GM12801 (cell line): ENCODE results near the gene SLC24A3.

Experiments used
- TF ChIP-seq, protein P1 (sequence below): IDR thresholded peaks from one replicate; pipeline ENCODE4 v1.5.1; 2011; ENCODE audit warnings: control low read depth; ENCODE audit not compliant: insufficient read length; ENCODE audit errors: extremely low read depth

Gene SLC24A3

DNA sequence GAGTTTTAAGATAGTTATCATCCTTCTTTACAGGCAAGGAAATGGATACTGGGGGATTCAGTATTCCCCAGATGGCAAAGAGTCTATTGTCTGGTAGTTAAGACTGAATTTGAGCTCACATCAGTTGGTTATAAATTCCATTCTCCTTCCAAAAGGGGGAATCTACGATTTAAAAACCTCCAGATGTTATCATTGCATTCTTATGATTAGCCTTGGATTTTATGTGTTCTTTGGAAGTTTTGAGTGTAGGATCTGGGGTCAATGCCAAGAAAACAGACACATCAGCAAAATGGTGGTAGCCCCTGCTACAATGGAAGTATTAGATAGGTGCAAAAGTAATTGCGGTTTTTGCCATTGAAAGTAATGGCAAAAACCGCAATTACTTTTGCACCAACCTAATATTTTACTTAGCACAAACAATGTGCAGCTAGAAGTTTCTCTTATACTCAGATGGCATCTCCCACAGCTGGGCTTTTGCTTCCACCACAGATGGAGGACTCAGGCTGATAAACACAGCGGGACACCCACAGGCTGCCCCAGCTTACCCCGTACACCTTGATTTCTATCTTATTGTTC is 377.4 kb downstream of the SLC24A3 start:
- TF ChIP-seq, protein P1, sequence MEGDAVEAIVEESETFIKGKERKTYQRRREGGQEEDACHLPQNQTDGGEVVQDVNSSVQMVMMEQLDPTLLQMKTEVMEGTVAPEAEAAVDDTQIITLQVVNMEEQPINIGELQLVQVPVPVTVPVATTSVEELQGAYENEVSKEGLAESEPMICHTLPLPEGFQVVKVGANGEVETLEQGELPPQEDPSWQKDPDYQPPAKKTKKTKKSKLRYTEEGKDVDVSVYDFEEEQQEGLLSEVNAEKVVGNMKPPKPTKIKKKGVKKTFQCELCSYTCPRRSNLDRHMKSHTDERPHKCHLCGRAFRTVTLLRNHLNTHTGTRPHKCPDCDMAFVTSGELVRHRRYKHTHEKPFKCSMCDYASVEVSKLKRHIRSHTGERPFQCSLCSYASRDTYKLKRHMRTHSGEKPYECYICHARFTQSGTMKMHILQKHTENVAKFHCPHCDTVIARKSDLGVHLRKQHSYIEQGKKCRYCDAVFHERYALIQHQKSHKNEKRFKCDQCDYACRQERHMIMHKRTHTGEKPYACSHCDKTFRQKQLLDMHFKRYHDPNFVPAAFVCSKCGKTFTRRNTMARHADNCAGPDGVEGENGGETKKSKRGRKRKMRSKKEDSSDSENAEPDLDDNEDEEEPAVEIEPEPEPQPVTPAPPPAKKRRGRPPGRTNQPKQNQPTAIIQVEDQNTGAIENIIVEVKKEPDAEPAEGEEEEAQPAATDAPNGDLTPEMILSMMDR: no peak

GRCh38 chr20:19590382-19590781 is 377.9 kb downstream of the SLC24A3 start:
- TF ChIP-seq, protein P1: no peak

DNA sequence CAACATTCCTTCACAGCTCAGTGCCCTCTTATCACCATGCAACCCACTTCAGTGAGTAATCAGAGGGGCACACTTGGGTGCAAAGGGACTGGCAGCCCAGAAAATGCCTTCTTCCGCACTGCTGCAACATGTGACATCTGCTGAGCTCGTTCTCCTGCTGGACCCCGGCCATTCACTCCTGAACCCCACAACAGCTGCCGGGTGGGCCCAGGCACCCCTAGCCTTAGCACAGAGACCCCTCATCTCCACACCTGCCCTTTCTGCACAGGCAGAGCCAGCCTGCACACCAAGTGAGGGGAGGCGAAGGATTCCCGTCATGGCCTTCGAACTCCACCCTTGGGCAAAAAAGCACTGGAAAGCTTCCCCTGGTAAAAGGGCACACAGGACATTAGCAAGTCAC is 381.3 kb downstream of the SLC24A3 start:
- TF ChIP-seq, protein P1: no peak

DNA sequence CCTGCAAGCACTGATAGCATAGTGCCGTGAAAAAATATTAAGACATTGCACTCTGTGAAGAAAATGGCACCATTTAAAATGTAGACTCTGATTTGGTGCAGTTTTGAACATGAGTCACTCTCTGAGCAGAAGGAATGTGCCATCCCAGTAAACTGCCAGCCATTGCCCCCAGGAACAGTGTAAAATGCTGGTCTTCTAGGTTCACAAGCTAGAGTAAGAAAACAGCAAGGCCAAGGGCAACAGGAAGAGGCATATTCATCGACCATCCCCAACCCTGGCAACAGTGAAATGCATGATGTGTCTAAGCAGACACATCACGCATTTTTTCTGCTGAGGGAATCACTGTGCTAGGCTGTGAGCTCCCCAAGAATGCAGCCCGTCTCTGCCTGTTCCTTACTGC is 382.5 kb downstream of the SLC24A3 start:
- TF ChIP-seq, protein P1: no peak

- TF ChIP-seq, protein P1: no peak
Observed at GRCh38 chr20:19598117-19598850, 385.8 kb downstream of the SLC24A3 start.

GRCh38 chr20:19599200-19599599 is 386.8 kb downstream of the SLC24A3 start:
- TF ChIP-seq, protein P1: no peak

DNA sequence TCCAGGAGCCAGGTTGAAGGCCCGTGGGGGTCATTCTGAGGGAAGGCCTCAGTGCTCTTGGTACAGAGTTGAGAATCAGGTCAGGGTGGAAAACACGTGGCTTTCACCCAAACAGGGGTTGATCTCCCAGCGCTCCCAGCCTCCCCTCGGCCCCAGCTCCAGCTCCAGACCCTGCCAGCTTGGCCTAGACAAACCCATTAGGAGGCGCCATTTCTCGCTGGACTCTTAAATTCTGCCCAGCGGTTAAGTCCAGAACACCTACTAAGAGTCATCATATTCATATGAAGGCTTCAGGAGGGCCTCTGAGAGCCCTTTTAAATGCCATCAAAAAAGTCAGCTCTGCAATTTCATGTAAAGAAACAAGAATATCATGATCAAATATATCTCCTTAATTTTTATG is 387.6 kb downstream of the SLC24A3 start:
- TF ChIP-seq, protein P1: no peak
